ENCODE results near the gene RXRA.

The RXRA gene

GRCh38 chr9:134390947-134391318, 64.7 kb downstream of the RXRA start:
- in situ Hi-C loops (cut with HindIII; ENCODE audit: low sequenced_read_pairs), result no loop called here
- TF ChIP-seq, protein P1, sequence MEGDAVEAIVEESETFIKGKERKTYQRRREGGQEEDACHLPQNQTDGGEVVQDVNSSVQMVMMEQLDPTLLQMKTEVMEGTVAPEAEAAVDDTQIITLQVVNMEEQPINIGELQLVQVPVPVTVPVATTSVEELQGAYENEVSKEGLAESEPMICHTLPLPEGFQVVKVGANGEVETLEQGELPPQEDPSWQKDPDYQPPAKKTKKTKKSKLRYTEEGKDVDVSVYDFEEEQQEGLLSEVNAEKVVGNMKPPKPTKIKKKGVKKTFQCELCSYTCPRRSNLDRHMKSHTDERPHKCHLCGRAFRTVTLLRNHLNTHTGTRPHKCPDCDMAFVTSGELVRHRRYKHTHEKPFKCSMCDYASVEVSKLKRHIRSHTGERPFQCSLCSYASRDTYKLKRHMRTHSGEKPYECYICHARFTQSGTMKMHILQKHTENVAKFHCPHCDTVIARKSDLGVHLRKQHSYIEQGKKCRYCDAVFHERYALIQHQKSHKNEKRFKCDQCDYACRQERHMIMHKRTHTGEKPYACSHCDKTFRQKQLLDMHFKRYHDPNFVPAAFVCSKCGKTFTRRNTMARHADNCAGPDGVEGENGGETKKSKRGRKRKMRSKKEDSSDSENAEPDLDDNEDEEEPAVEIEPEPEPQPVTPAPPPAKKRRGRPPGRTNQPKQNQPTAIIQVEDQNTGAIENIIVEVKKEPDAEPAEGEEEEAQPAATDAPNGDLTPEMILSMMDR (IDR thresholded peaks at IDR 0.05; ENCODE audit: low read depth, low read length), result no peak
- no peak overlapping the region for H3K4me3 ChIP-seq (ENCODE audit: low read depth, low read length)
- no peak for DNase-seq (ENCODE audit: low read depth, low spot score)

- no peak for DNase-seq (ENCODE audit: low read depth, low spot score)
- in situ Hi-C loops (cut with HindIII; ENCODE audit: low sequenced_read_pairs), result no loop called here
- no peak overlapping the region for H3K4me3 ChIP-seq (ENCODE audit: low read depth, low read length)
- TF ChIP-seq, protein P1 (IDR thresholded peaks at IDR 0.05; ENCODE audit: low read depth, low read length), result no peak
These were observed 65.3 kb downstream of the RXRA start for GRCh38 chr9:134391319-134392231.

- TF ChIP-seq, protein P1 (IDR thresholded peaks at IDR 0.05; ENCODE audit: low read depth, low read length), result no peak
- H3K4me3 ChIP-seq (ENCODE audit: low read depth, low read length), result no peak overlapping the region
- in situ Hi-C loops (cut with HindIII; ENCODE audit: low sequenced_read_pairs), result no loop called here
- no peak for DNase-seq (ENCODE audit: low read depth, low spot score)
These were observed 66.6 kb downstream of the RXRA start for GRCh38 chr9:134392900-134393299.

DNA sequence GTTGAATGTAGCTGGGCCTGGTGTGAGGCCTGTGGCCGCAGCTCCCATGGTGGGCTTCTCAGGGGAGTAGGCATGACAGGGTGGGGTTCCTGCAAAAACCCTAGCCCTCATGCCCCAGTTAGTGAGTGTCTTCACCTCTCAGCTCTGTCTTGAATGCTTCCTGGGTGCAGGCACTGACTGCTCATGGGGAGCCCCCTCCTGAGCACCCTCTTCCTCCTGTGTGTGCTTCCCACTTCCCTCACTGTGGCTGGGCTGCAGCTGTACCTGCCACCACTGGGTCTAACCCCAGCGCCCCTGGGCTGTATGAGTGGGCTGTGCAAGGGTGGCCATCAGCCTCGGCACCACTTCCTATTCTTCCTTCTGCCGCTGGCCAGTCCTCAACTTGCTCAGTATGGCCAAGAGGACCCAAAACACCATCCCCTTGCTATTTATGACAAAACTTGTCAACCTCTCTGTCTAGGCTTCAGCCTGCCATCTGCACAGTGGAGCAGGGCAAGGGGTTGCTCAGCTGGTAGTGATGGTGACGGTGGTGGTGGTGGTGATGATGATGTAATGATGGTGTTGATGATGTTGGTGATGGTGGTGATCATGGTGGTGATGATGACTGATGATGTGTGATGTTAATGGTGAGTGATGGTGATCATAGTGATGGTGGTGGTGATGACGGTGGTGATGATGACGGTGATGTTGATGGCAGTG, 67.5 kb downstream of the RXRA start:
- no peak for DNase-seq (ENCODE audit: low read depth, low spot score)
- TF ChIP-seq, protein P1 (IDR thresholded peaks at IDR 0.05; ENCODE audit: low read depth, low read length), result no peak
- in situ Hi-C loops (cut with HindIII; ENCODE audit: low sequenced_read_pairs), result no loop called here
- no peak overlapping the region for H3K4me3 ChIP-seq (ENCODE audit: low read depth, low read length)

DNA sequence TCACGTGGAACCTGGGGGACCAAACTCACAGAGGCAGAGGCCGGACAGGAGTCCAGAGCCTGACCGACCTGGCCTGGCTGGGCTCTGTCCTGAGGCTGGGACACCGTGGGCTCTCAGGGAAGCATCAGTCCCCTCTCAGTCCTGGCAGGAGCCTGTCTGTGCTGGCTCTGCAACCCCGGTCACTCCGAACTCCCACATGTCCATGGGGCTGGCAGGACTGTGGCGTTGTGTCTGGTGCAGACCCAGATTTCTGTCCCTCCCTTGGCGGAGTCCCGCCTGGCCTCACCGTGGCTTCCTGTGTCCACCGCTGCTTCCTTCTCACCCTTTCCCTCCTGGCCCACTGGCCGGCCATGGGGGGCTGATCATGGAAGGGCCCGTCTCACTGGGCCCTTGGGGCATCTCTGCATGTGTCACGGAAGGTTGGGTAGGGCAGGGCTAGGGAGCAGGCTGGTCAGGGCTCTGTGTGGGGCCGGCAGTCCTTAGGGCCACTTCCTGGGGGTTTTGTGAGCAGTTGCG, 68.8 kb downstream of the RXRA start:
- DNase-seq (ENCODE audit: low read depth, low spot score), result no peak
- in situ Hi-C loops (cut with HindIII; ENCODE audit: low sequenced_read_pairs), result no loop called here
- TF ChIP-seq, protein P1 (IDR thresholded peaks at IDR 0.05; ENCODE audit: low read depth, low read length), result no peak
- no peak overlapping the region for H3K4me3 ChIP-seq (ENCODE audit: low read depth, low read length)

GRCh38 chr9:134395737-134396257, 69.5 kb downstream of the RXRA start:
- no peak overlapping the region for H3K4me3 ChIP-seq (ENCODE audit: low read depth, low read length)
- TF ChIP-seq, protein P1 (IDR thresholded peaks at IDR 0.05; ENCODE audit: low read depth, low read length), result no peak
- no peak for DNase-seq (ENCODE audit: low read depth, low spot score)
- in situ Hi-C loops (cut with HindIII; ENCODE audit: low sequenced_read_pairs), result no loop called here

All from astrocyte of the spinal cord (primary cell).